Measurements from ENCODE around the gene PDE7B.
"Not testable (repeated sequence)": the region's sequence is repeated elsewhere in the genome, so short reads cannot be mapped to it uniquely, and the experiment has no call there.

PDE7B gene

DNA sequence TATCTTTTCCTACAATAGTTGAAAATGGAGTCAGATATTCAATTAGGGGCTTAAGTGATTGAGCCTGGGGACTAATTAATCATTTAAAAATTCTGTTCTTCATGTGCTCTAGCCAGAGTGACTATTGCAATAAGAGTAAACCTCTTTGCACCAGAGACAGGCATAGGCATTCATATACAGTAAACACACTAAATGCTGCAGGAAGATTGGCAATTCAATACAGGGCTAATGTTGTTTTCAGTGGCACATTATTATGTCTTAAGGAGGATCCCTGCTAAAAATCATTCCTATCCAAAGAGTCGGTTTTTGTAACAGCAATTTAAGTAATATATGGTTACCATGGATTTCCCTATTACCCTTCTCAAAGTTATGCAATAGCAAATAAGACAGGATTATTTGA is 1.2 kb downstream of the PDE7B start:
- DNase-seq, result no peak

DNA sequence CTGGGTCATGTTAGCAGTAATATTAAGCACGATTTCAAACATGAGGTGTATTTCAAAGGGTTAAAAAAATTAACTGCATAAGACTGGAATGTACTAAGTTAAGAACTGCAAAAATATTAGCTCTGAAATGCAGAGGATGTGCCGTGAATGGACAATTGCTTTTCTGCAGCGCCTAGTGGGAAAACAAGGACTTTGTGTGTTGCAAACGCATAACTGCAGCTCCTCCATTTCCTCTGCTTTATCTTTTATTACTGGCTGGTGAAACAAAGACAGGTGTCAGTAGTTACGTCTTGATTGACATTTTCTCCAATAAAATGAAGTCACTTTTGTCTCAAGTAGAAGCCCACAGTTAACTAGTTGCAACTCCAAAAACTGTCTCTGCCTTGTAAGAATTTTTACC is 1.7 kb downstream of the PDE7B start:
- DNase-seq, result no peak

DNA sequence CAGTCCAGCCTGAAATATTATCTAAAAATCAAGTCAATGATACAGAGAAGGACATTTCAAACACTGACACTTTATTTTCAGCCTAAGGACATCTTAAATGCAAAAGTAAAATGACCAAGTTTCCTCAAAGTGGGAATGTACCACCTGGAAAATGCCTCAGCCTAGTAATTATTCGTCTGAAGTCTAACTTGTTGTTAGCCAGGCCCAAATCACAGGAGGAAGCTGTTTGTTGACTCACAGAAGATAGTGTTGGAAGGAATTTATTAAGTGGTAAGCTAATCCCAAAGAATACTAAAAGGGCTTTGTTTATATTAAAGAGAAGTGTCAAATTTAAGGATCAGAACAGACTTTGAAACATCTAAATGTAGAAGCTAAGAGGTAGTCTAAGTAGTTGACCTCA is 2.5 kb downstream of the PDE7B start:
- no peak for DNase-seq

DNA sequence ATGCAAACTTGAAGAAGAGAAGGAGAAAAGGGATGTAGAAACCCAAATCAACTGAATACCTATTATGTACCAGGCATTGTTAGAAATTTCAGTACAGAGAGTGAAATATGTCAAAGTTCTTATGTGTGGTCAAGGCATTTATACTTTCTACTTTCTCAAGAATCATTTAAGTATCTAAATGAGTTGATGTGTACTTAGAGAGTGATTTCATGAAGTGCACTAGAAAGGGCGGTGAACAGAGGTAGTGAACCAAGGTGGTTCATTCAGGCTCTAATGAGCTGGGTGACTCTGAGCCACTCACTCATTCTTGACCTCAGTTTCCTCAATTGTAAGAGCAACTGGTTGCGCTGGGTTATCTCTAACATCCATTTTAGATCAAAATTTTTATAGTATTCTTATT is 3.3 kb downstream of the PDE7B start:
- DNase-seq, result no peak

DNA sequence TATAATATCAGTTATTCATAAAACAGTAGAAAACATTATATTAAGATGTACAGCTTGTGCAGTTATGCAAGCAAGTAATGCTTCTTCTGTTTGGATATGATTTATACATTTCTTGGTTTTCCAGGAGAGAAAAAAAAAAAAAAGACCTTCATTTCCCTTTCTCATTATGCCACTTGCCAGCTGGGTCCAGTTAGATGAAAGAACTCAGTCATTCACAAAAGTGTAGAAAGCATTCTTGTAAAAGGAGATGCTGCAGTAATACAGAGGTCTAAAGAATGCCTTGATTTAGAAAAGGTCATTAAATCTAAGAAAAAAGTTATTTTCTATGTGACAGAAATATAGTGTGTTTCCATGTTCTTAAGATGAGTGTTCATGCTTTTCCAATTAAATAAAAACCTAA is 7.4 kb downstream of the PDE7B start:
- DNase-seq, result no peak

DNA sequence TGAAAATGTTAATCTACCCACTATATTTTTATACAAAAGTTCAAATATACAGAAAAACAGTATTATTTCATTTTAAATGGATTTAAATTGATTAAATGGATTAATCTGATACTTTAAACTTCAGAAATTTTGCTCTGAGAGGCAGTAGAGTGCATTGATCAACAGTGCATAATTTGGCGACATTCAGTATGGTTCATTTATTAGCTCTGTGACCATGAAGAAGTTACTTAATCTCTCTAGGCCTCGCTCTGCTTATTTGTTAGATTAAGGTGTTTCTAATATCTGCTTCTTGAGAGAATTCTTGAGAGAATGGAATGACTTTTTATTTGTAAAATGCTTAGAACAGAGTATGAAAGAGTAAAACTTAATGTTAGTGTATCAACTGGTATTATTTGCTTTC is 8.9 kb downstream of the PDE7B start:
- DNase-seq, result no peak

DNA sequence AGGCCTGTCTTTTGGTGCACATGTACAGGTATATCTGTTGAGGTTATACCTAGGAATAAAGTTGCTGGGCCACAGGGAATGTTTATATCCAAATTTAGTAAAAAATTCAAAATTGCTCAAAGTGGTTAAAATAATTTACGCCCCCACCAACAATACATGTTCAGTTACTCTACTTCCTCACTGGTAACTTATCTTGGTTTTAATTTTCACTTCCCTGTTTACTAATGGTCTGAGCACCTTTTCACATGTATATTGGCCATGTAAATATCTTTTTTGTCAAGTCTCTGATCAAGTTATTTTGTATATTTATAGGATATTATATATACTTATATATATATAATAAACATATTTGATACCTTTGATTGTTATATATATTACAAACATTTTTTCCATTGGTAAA is 9.7 kb downstream of the PDE7B start:
- DNase-seq, result no peak

DNA sequence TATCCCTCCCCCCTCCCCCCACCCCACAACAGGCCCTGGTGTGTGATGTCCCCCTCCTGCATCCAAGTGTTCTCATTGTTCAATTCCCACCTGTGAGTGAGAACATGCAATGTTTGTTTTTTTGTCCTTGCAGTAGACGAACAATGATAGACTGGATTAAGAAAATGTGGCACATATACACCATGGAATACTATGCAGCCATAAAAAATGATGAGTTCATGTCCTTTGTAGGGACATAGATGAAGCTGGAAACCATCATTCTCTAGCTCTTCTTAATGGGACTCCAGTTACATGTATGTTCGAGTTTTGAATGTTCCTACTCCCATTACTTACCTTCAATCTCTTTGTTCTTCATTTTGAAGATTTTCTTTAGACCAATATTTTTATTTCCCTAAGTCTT is 13.4 kb downstream of the PDE7B start:
- DNase-seq, result not testable (repeated sequence)

DNA sequence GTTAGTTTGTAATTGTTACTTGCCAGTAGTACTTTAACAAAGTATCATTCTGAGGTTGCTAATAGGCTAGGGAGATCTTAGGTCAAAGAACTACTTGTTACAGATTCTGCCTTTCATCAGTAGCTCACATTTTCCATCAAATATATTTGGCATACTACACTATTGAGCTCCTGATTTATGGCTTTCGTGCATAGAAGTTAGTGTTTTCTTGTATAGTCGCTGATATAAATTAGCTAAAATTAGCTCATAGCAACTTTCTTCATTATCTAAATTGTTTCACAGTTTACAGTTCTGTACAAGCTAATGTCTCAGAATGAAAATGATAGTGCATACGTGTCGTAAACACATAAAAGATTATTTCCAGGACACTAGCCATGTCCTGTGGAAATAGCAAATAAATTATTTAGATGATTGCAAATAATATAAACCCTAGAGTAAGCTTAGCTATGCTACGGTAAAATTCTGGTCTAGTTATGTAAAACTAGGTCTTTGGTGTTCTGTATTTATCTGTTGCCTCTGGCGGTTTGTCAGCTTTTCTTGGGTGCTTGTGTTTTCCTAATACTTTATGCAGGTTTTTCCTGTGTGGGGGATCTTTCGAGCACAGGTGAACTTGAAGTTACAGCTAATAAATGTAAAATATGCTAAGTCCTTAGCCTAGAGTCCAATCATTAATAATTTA is 15.1 kb downstream of the PDE7B start:
- no peak for DNase-seq

DNA sequence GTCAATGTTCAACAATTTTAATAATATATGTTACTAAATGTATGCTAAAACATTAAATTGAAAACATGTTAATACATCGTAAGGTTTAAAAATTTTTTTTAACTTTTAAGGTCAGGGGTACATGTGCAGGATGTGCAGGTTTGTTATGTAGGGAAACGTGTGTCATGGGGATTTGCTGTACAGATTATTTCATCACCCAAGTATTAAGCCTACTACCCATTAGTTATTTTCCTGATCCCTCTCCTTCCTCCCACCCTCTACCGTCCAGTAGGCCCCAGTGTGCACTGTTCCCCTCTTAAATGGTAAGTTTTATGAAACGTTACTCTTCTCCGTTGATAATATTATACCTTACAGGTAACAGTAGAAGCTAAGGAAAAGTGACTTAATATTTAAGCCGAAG is 15.8 kb downstream of the PDE7B start:
- no peak for DNase-seq

DNA sequence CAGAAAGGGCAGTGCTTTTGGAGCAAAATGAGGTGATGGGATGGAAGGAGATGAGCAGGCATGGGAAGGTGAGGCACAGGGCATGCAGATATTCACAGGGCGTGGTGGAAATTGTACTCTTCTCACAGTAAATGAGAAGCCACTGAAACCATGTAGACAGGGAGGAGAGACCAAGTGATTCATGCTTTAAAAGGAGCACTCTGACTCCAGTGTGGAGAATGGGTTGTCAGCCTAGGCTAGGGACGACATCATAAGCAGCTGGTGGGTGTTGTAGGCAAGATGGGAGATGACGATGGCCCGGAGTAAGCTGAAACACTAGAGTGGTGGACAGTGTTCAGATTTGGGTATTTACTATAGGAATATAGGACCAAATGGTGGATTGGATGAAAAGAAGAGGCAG is 18.4 kb downstream of the PDE7B start:
- no peak for DNase-seq

DNA sequence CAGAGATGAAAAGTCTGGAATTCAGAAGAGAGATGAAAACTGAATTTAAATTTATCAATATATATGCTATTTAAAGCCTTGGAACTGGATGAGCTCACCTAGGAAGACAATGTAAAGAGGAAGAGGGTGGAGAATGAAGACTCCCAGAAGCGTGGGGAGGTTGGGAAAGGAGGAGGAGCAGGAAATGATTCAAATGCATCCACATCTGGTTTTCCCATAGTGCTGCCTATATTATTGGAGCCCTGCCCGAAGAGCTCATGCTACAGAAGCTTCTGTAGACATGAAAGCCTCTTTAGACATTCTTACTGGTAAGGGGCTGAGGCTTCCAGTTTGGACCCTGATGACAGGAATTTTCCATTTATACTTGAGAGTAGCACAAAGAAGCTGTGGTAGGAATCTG is 19.2 kb downstream of the PDE7B start:
- no peak for DNase-seq

DNA sequence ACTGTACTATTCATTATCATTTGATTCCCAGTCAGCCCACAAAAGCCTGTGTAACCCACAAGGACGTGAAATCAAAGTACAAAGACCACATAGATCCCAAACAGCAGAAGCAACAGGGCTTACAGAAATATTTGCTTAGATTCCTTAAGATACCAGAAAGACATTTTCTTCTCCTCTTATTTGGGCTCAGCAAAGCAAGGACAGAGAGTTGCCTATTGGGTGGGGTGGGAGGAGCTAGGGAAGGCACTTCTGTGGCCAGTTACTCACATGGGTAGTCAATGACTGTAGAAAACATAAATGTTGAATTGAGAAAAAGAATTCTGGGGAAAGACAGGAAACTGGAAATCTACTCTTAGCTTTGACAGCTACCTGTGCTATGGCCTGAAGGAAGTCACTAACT is 19.8 kb downstream of the PDE7B start:
- no peak for DNase-seq

DNA sequence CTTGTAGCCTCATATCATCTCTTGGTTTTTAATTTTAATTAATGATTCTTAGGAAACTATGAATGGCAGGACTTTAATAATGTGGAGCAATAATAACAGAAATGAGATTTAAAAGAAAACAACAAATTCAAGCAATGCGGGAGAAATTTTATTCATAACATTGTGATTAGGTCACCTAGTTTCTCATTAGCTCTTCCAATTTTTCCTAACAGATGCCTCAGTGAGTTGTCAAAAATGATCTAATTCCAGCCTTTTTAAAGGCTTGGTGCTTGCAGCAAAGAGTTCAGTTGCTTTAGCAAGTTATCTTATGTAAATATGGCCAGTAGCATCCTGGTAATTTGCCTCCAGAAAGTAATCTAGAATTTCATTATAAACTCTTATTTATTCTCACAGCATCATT is 20.4 kb downstream of the PDE7B start:
- no peak for DNase-seq

DNA sequence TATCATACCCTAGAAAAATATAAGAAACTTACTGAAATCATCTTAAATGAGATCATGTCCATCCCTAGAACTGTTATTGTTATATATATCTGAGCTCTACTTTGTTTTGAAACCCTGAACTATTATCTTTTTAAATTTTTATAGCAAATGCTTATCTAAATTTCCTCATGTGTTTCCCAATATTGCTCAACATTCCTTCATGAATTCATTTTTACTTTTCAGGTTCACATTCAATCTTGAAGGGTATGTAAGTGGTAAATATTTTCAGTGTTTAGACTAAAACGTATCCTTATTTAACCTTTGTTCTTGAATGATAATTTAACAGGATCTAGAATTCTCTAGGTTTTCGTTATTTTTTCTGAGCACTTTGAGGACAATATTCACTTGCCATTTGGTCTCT is 23.9 kb downstream of the PDE7B start:
- no peak for DNase-seq

DNA sequence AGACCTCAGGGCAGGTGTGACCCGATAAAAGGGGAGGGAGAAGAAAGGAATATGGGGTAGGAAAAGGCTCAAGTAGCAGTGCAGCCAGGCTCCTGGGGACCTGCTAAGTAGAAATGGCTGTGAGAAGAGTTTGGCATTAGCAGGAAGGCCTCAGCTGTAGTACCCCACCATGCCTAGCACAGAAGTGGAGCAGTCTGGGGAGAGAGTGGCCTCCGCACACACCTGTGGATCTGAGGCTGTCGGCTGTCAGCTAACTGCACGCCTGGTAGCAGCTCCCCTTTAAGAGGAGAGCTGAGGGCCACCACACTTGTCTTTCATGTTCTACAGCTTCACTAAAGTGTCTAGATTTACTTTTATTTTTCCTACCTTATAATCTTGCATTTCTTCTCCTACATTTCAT is 24.6 kb downstream of the PDE7B start:
- no peak for DNase-seq

DNA sequence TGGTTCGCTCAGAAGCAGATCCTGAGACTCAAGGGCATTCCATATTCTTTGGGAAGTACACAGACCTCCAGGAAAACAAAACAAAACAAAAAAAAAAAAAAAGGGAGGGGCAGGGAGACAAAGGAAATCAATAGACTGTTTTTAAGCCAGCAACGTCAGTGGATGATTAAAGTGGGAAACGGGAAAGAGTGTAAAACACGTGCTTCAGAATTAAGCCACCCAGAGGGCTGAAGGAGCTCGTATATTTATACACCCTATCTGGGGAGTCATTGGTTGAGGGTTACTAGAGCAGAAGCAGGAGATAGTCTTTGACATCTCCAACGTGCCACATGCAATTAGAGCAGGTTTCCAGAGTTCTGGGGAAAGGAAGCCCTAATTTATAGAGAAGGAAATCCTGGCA is 26.2 kb downstream of the PDE7B start:
- no peak for DNase-seq

DNA sequence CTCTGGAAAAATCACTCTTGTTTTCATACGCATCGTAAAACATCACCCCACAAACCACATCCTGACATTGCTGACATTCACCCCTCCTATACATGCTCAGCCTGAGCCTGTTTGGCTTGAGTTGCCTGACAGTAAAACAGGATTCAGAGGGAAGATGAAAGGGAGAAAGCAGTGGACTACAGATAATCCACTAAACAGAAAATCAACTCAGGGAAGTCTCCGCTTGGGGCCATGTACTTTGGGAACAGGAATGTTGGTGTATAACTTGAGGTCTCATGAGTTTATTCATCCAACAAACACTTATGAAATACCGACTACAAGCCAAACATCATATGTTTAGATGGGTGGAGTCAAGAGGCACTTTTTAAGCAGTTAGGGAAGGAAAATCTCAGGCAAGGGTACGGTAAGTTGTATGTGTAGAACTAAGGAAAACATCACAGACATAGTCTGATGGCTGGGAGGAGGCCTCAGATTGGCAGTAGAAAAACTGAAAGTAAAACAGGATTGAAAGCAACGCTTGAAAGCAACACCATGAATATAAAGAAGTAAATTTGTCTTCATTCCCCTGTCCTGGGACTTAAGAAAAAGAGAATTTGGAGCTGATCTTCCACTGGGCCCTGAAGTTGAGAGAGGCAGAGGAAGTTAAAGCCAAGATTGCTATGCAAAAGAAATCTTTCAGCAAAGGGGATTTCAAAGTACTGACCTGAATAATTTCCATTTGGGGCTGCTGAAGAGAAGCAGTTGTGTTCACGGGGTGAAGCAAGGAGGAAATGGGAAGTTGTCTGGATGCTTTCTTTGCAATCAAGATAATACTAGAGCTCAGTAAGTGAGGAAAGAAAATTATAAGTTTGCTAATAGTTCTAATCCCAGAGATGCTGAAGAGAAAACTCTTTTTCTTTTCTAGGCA is 28.8 kb downstream of the PDE7B start:
- DNase-seq, result no peak

DNA sequence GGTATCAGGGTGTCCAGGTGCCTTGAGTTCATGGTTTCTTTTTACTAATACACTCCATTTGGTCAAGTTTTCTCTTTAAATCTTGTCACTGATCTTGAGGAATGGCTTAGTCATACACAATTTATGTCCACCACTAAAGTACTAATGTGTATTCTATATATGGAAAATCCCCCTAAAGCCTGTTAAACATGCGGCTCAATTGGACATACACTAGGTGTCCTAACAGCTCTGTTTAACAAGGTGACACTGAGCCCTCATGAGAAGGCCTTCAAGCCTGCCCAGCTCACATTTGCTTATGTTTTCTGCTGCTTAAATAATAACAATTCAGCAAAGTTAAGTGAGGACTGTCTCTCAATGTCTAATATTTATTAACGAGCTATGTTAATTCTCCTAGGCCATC is 31.5 kb downstream of the PDE7B start:
- no peak for DNase-seq

DNA sequence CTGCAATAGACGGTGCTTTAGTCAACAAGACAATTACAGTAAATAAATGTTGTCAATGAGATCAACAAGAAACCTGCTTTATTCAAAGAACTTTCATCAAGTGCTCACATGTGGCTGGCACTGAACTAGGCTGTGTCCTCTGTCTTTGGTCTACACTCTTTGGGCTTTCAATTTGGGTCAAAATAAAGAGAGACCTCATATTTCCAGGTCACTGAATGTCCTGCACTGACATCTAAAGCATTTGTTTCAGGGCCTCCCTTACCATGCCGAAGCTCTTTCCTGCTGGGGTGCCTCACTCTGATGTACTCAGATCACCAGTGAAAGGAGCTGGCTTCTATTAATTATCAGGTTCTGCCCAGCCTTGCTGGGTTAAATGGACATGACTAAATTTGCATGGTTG is 32.0 kb downstream of the PDE7B start:
- no peak for DNase-seq

DNA sequence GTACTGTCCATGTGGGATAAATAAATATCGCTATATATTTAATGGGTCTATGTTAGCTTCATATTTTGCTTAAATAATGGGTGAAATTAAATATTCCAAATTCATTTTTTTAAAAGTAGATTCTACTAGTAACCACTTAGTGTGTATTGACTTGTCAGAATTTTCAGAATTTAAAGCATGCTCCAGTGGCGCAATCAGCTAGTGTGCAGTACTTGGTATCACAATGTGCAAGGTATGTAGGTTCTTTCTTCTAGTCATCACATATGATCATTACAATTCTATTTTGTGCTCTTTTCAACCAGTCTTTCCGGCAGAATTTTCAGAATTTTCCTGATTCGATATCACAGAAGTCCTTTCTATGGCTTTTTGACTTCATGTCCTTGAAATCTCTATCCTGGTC is 32.6 kb downstream of the PDE7B start:
- DNase-seq, result no peak

DNA sequence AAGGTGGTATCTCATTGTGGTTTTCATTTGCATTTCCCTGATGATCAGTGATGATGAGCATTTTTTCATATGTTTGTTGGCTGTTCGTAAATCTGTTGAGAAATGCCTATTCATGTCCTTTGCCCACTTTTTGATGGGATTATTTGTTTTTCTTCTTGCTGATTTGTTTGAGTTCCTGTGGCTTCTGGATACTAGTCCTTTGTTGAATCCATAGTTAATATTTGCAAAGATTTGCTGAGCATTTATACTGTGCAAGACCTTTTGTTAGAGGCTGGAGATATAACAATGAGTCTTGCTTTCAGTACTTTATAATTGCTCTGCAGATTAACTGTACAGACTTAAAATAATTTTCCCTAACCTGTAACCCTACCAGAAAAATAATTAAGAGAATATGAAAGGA is 35.6 kb downstream of the PDE7B start:
- no peak for DNase-seq

DNA sequence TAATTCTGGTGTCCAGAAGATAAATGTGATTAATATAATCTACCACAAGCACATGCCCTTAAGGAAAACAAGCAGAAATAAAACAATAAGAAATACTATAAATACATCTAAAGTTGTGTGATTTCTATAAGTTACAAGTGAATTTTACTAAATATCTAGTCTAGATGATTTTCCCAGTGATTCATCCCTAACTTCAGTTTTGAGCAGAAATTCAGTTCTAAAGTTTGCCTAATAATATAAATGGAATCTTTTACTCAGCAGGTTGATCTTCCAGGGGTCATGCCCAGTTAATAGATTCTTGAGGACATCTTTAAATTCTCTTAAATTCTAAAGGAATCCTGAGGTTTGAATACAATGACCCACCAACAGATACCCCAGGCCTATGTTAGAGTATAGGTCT is 37.3 kb downstream of the PDE7B start:
- DNase-seq, result no peak

DNA sequence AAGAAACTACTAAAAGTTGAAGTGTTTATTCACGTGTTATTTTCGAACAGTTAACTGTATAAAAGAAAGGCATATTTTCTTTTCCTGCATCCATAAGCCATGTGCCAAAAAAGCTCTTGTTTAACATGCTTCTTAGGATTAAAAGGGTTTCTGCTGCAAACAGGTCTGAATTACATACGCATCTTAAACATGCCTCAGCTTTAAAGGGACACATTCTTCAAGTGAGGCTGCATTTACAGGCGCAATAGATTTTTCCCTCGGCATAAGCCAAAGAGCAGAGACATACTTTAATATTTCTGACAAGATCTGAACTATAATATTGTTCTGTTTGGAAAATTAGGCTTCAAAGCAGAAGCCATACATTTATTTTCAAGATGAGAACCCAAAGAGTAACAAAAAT is 39.4 kb downstream of the PDE7B start:
- no peak for DNase-seq

DNA sequence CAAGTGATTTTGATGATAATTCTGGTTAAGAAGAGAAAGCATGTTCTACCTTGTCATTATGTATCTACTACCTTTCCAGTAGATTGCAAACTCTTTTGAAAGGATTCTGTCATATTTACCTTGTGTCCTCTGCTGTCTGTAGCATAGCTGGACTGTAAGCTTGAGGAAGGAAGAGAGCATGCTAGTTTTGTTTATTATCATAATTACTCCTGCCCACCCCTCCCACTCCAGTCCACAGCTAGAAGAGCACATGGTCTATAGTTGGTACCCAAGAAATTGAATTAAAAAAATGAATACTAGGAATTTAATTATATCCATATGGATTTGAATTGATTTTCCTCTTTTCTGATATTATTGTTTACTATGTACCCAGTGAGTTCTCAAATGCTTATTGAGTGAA is 40.2 kb downstream of the PDE7B start:
- DNase-seq, result no peak
